ENCODE results near the gene CDHR4.
A peak's percentile ranks its signal among the peaks of the same experiment; 100 is the strongest.

Gene CDHR4

DNA sequence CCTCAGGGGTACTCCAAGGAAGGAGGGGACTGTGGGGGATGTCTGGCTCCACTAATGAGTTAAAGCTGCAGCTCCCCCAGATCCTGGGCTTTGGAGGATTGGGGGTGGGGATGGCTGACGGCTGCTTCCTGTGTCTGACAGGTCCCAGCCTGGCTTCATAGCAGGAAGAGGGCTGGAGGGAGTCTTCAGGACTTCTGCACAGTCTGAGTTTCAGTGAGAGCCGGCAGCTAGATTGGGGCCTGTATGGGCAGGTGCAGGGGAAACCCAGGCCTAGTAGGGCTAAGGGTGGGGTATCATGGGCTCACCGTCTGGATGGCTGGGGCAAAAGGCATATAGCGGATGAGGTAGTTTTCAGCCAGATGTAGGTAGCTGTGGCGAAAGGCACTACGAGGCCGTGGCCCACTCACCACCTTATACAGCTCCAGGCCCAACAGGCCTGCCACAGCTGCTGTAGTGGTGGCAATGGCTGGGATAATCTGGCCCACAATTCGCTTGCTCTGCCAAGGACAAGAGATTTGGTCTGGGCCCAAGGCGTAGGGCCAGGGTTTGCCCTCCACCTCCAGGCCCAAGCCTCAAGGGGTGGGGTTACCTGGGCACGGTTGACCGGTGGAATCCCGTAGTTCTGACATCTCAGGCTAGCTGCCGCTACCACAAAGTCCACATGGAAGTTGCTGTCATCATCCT is 7.9 kb upstream of the CDHR4 start:
- Mint-ChIP-seq H3K27me3 (no peaks in the 10 kb centered on the region), H3K27ac (peak overlapping the region; percentile 74), H3K36me3 (ENCODE audit: low read depth) (no peaks in the 10 kb centered on the region), H3K9me3 (no peaks in the 10 kb centered on the region), H3K4me1 (peaks cover 52% of the 10 kb centered on the region), H3K4me3 (no peak overlapping the region)
- ATAC-seq: no peak
- no peak for DNase-seq

DNA sequence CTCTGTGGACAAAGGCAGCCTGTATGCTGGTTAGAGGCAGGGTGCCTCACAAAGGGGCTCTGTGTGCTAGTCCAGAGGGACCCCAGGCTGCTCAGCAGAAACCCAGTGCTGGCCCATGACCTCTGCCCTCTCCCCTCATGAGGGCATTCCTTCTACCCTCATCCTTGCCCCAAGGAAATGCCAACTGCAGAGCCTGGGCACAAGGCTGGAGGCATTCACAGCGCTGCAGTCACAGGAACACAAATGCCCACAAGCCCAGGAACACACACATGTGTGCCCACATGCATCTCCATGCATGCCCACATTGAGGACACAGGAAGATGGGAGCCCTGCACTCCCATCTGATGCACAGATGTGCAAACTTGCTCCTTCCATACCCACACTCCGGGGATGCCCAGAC is 7.2 kb upstream of the CDHR4 start:
- no peak for DNase-seq
- Mint-ChIP-seq H3K27me3 (peaks cover 6% of the 10 kb centered on the region), H3K9me3 (no peaks in the 10 kb centered on the region), H3K27ac (peak overlapping the region; percentile 18), H3K36me3 (ENCODE audit: low read depth) (no peaks in the 10 kb centered on the region), H3K4me3 (no peak overlapping the region), H3K4me1 (peaks cover 57% of the 10 kb centered on the region)
- no peak for ATAC-seq

DNA sequence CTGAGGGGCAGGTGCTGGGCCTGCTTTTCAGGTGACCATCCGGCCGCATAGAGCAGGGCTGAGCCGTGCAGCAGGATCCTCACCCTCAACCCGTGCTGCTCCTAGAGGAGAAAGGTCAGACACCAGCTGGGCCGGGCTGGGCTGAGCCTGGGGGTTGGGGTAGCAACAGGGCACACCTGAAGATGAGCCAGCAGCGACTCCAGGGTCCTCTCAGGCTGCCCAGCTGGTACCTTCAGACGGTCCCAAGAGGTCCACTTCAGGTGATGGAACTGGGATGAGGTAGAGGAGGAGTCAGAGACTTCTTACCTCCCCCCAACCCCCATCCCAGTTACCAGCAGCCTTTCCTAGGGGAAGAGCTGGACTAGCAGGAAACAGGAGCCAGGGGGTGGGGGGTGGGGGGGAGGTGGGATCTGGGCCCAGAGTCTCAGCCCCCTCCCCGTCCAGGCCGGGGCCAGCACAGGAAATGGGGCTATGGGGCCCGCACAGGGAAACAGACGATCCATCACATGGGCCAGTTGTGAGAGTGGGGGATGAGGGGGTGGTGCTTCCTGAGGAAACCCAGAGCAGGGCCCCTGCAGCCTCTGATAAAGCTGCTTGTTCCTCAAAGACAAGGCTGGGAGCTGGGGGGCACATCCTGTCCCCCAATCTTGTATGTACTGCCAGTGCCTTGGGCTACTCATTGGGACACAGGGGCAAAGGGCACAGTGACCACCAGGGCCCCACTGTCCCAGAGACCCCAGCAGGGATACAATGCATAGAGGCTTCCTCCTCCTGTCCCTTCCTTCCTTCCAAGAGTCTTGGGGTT is 6.4 kb upstream of the CDHR4 start:
- Mint-ChIP-seq H3K9me3 (no peaks in the 10 kb centered on the region), H3K36me3 (ENCODE audit: low read depth) (no peaks in the 10 kb centered on the region), H3K27ac (peak overlapping the region; percentile 66), H3K4me3 (no peak overlapping the region), H3K4me1 (peaks cover 54% of the 10 kb centered on the region), H3K27me3 (peaks cover 10% of the 10 kb centered on the region)
- no peak for ATAC-seq
- DNase-seq: peak; percentile 49

DNA sequence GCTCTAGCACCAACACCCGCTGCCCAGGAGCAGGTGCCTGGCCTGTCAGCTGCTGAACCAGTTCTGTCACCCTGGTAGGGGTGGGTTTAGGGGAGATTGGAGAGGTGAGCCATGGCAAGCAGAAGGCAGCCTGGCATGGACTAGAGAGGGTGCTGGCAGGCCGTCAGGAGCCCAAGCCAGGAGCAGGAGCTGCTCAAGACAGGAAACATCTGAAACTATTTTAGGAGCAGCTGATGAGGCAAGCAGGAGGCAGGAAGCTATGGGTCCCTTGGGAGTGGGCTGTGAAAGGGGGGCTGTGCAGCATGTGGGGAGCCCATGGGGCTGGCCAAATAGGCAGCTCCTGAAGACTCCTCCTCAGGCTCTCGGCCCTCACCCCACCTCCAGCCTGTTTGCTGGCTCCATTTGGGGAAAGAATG is 5.7 kb upstream of the CDHR4 start:
- Mint-ChIP-seq H3K27ac (peak overlapping the region; percentile 66), H3K36me3 (ENCODE audit: low read depth) (no peaks in the 10 kb centered on the region), H3K27me3 (peaks cover 10% of the 10 kb centered on the region), H3K4me3 (no peak overlapping the region), H3K4me1 (peaks cover 54% of the 10 kb centered on the region), H3K9me3 (no peaks in the 10 kb centered on the region)
- DNase-seq: no peak
- ATAC-seq: no peak

DNA sequence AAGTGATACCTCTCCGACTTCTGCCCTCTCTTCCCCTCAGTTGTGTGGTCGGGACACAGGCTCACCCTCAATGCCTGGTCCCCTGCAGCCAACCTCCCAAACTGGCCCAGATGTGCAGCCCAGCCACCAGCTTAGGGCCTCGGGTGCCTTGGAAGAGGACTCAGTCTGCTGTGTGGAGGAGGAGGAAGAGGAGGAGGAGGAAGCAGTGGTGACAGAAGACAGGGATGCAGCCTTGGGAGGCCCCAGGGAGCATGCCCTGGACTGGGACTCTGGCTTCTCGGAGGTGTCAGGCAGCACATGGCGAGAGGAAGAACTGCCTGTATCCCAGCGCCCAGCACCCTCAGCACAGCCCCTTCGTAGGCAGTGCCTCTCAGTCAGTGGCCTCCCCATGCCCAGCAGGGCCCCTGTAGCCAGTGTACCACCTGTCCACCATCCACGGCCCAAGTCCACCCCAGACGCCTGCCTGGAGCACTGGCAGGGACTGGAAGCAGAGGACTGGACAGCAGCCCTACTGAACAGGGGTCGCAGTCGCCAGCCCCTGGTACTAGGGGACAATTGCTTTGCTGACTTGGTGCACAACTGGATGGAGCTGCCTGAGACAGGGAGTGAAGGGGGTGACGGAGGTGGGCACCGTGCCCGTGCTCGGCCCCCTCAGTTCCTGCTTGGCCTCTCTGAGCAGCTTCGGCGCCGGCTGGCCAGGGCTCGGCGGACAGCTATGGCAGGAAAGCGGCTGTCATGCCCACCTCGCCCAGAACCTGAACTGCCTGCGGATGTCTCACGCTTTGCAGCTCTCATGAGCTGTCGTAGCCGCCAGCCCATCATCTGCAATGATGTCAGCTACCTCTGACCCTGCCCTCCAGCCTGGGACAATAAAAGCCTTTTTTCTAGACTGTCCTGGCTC is 4.7 kb upstream of the CDHR4 start:
- H3K36me3 Mint-ChIP-seq (ENCODE audit: low read depth): no peaks in the 10 kb centered on the region
- no peak for ATAC-seq
- H3K9me3 Mint-ChIP-seq: no peaks in the 10 kb centered on the region
- H3K27me3 Mint-ChIP-seq: peaks cover 12% of the 10 kb centered on the region
- H3K4me1 Mint-ChIP-seq: peaks cover 54% of the 10 kb centered on the region
- DNase-seq: no peak
- peak overlapping the region; percentile 88 for H3K4me3 Mint-ChIP-seq
- H3K27ac Mint-ChIP-seq: peak overlapping the region; percentile 66

DNA sequence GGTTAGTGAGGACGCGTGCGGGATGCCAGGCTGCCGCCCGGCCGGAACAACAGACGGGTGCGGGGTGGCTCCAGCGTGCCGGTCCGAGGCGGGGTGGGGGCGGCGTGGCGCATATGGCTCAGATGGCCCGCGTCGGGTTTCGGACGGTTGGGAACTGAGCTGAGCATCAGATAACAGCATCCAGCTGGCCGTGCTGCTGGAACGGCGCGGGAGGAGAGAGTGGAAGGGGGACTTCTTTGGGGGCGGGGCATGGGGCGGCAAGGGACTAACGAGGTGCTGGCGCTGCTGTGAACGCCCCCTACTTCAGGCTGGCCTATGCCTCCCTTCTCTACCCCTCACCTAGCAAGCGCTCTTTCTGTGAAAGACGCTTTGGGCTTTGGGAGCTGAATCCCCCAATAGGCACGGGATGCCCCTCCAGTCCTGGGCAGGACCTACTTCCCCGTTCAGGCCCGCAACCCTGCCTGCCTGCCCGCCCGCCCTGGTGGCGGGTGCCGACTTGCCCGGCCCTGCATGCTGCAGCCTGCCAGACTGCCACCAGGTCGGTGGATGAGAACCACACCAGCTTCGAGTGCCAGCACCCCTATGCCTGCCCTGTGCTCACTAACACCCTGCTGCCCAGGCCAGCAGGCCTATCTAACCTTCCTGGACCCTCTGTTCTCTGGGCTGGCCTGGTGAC is 3.9 kb upstream of the CDHR4 start:
- peak; percentile 8 for ATAC-seq
- H3K4me3 Mint-ChIP-seq: peak overlapping the region; percentile 88

DNA sequence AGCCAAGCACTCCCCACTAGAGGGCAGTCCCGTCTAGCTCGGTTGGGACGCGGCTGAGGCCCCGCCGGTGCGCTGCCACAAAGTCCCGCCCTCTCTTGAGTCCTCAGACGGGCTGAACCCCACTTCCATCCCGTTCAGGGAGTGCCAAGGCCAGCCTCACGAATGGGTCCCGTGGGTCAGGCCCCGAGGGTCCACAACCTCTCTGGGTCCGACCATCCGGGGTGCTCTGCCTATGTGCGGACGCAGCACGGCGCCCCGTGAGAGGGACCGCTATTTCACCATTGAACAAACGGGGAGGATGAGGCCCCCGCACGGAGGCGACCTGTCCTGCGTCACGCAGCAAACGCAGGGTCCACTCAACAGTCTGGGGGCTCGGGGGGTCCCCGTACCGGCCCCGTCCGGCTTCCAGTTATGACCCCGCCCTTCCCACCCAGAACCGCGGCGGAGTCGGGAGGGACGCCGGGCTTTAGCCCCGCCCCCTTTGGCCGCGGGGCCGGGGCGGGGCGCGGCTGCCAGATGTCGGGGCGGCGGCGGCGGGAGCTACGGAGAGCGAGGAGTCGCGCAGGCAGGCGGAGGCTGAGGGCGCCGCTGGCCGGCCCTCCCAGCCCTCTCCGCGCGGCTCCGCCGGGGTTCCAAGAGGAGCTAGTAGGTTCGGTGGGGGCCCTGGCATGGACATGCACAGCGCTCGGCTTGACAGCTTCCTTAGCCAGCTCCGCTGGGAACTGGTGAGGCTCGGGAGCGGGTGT is 3.2 kb upstream of the CDHR4 start, which contains the start of gene INKA1:
INKA1 (plus strand) TSS at position 543 of the 746 bp plus-strand sequence; CDS start at position 675, 132 bp downstream.
- peak within 1 kb of the TSS; percentile 88 for H3K4me3 Mint-ChIP-seq
- H3K36me3 Mint-ChIP-seq (ENCODE audit: low read depth): no peaks in the 10 kb centered on the region
- no peaks in the 10 kb centered on the region for H3K9me3 Mint-ChIP-seq
- H3K4me1 Mint-ChIP-seq: peaks cover 45% of the 10 kb centered on the region
- H3K27ac Mint-ChIP-seq: peak within 1 kb of the TSS; percentile 75
- peaks cover 12% of the 10 kb centered on the region for H3K27me3 Mint-ChIP-seq
- ATAC-seq (peak; percentile 85), DNase-seq (peak; percentile 92)

More for the DNA sequence above, 3.9 kb upstream of the CDHR4 start:
- peaks cover 12% of the 10 kb centered on the region for H3K27me3 Mint-ChIP-seq
- H3K36me3 Mint-ChIP-seq (ENCODE audit: low read depth): no peaks in the 10 kb centered on the region
- H3K9me3 Mint-ChIP-seq: no peaks in the 10 kb centered on the region
- H3K4me1 Mint-ChIP-seq: peaks cover 52% of the 10 kb centered on the region
- H3K27ac Mint-ChIP-seq: no peak overlapping the region
- peak; percentile 53 for DNase-seq

DNA sequence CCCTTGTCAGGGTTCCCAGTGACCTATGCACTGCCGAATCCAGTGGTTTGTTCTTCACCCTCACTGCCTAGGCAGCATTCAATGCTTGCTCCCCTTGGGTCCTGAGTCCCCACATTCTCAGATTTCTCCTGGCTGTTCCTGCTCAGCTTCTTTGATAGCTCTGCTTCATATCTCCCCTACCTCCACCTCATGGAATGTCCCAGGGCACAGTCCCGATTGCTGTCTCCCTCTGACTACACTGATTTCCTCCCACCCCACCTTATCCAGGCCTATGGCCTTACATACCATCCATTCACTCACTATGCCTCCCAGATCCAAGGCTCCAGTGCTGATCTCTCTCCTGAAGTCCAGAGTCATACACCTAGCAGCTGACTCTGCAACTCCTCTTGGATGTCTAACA is 1.5 kb upstream of the CDHR4 start:
- Mint-ChIP-seq H3K27me3 (peaks cover 12% of the 10 kb centered on the region), H3K9me3 (no peaks in the 10 kb centered on the region), H3K27ac (no peak overlapping the region), H3K4me3 (no peak overlapping the region), H3K36me3 (ENCODE audit: low read depth) (no peaks in the 10 kb centered on the region), H3K4me1 (peaks cover 28% of the 10 kb centered on the region)
- DNase-seq: no peak
- ATAC-seq: no peak

DNA sequence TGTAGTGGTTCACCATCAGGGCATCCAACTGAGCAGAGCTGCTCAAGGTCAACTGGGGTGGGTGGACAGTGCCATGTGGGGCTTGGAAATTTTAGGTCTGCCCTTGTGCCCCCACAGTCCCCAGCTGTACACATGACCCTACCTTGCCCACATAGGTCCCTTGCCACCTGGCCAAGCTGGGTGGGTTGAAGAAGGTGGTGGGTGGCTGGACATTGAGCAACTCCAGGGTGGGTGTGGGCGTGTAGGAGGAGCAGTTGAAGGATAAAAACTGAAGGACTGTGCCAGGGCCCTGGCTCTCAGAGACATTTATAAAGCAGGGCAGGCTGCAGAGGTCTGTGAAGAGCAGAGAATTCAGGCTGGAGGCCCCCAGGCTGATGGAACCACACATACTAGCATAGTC is 568 bp downstream of the CDHR4 start:
- ATAC-seq: no peak
- no peaks in the 10 kb centered on the region for H3K36me3 Mint-ChIP-seq (ENCODE audit: low read depth)
- H3K9me3 Mint-ChIP-seq: no peaks in the 10 kb centered on the region
- DNase-seq: no peak
- H3K4me3 Mint-ChIP-seq: no peak overlapping the region
- peaks cover 10% of the 10 kb centered on the region for H3K4me1 Mint-ChIP-seq
- H3K27ac Mint-ChIP-seq: no peak overlapping the region
- H3K27me3 Mint-ChIP-seq: peaks cover 12% of the 10 kb centered on the region

DNA sequence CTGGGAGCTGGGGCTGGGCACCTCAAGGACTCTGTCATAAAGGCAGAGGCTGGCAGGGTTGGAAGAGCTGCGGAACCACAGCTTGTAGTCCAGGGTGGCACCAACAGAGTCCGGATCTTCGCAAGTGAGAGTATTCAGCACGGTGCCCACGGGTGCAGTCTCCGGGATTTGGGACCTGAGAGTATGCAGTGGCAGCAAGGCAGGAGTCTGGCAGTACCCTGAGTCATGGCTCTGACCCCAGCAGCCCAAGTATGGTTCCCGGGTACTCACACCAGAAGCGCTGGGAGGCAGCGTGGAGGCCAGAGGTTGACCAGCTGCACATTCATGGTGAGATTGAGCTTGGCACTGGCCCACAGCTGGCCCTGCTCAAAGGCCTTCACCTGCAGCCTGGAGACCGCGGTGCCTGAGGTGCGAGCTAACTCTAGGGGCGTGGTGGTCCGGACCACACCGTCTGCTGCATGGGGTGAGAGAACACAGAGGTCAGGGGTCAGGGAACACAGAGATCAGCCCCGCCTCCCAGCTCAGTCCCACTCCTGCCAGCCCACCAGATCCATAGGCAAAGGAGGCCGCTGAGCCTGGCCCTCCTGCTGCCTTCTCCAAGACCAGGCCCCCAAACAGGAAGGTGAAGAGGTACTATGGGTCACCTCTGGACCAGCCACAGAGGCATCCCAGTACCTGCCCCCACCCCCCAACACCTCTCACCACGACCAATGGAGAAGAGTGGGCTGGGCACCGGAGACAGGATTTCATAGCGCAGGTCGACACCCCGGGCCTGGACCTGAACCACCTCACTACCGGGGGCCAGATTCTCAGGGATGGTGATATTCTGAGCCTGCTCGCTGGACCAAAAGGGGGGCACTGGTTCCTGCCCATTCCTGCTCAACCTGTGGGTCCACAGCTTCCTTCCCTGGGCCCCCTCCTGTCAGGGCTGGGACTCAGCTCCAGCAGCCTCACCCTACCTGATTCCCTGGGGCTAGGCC is 4.5 kb downstream of the CDHR4 start:
- H3K9me3 Mint-ChIP-seq: no peaks in the 10 kb centered on the region
- no peak overlapping the region for H3K27ac Mint-ChIP-seq
- DNase-seq (no peak), ATAC-seq (no peak)
- peaks cover 3% of the 10 kb centered on the region for H3K27me3 Mint-ChIP-seq
- H3K4me1 Mint-ChIP-seq: no peaks in the 10 kb centered on the region
- H3K36me3 Mint-ChIP-seq (ENCODE audit: low read depth): no peaks in the 10 kb centered on the region
- no peak overlapping the region for H3K4me3 Mint-ChIP-seq

DNA sequence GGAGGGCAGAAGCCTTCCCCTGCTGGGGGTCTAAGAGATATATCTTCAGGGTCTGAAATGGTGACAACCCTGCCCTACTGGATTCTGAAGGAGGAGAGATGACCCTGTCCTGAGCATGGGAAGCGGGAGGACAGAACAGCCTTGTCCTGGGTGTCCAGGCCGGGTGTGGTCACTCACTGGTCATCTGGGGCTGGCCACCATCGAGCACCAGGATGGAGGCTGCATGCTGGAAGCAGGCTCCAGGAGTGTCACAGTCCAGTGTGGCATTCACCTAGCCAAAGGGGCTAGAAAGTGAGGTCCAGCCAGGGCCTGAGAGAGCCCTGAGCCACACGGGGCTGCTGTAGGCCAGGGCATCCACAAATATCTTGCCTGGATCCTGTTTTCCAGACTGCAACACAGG is 5.2 kb downstream of the CDHR4 start:
- H3K27me3 Mint-ChIP-seq: no peaks in the 10 kb centered on the region
- no peaks in the 10 kb centered on the region for H3K9me3 Mint-ChIP-seq
- DNase-seq: no peak
- no peak overlapping the region for H3K27ac Mint-ChIP-seq
- peaks cover 2% of the 10 kb centered on the region for H3K4me1 Mint-ChIP-seq
- ATAC-seq: no peak
- no peaks in the 10 kb centered on the region for H3K36me3 Mint-ChIP-seq (ENCODE audit: low read depth)
- no peak overlapping the region for H3K4me3 Mint-ChIP-seq

DNA sequence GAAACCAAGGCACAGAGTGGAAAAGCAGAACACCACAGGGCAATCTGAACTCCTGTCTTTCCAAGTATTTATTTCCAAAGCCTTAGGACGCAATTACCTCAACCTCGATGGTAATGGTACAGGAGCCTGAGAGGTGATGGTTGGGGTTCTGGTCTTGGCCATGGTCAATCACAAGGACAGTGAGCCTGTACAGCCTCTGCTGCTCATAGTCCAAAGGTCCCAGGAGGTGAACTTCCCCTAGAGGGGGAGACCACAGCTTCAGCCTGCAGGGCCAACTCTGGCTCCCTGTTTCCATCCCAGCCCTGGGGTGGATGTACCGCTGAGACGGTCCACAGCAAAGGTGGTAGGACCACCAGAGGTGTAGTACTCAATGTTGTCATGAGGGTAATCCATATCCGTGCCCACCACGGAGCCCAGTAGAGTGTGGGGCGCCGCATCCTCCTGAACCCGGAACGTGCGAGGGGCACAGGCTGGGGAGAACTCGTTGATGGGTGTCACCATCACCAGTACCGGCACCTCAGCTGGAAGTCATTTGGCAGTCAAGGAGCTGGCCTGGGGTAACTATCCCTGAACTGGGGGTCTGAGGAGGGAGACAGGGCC is 6.1 kb downstream of the CDHR4 start:
- DNase-seq (no peak), ATAC-seq (no peak)
- Mint-ChIP-seq H3K4me3 (no peak overlapping the region), H3K4me1 (peaks cover 2% of the 10 kb centered on the region), H3K27me3 (no peaks in the 10 kb centered on the region), H3K36me3 (ENCODE audit: low read depth) (no peaks in the 10 kb centered on the region), H3K27ac (no peak overlapping the region), H3K9me3 (no peaks in the 10 kb centered on the region)

Measured in activated naive CD8-positive, alpha-beta T cell treated with anti-CD3 and anti-CD28 coated beads, Interleukin-2, amount 50 U/mL, for 24 hours (primary cell).